Smooth muscle cell (in vitro differentiated cells): ENCODE measurements around the gene TBC1D24. TPM values are rescaled to one million over a fixed set of nuclear protein-coding genes. Genes with fewer than 3 reads are reported as not detected.
"Not testable (repeated sequence)": the region's sequence is repeated elsewhere in the genome, so short reads cannot be mapped to it uniquely, and the experiment has no call there.

Source experiments
- DNase-seq: peaks from one replicate; lab custom pipeline; 2025; ENCODE audit not compliant: unreplicated experiment; lab: John Stamatoyannopoulos, UW
- H2AFZ ChIP-seq: fragments of 200-600 bp; sonication (generic); 2 replicates; pipeline ENCODE4 v1.6.0; 2016; ENCODE audit warnings: antibody characterized with exemption, low read depth, mild to moderate bottlenecking
- H3F3A ChIP-seq: fragments of 200-600 bp; sonication (generic); 2 replicates; pipeline ENCODE4 v1.6.0; 2017; ENCODE audit warnings: antibody characterized with exemption, low read depth
- H3K27ac ChIP-seq: fragments of 200-600 bp; sonication (generic); 2 replicates; pipeline ENCODE4 v1.5.1; 2016; ENCODE audit warnings: low read depth, mild to moderate bottlenecking
- H3K27me3 ChIP-seq: fragments of 200-600 bp; sonication (generic); 2 replicates; pipeline ENCODE4 v1.6.1; 2016; ENCODE audit warnings: low read depth, mild to moderate bottlenecking
- H3K36me3 ChIP-seq: fragments of 200-600 bp; sonication (generic); 2 replicates; pipeline ENCODE4 v1.5.1; 2016; ENCODE audit warnings: low read depth
- H3K4me1 ChIP-seq: fragments of 200-600 bp; sonication (generic); 2 replicates; pipeline ENCODE4 v1.5.1; 2016; ENCODE audit warnings: low read depth
- H3K4me2 ChIP-seq: fragments of 200-600 bp; sonication (generic); 2 replicates; pipeline ENCODE4 v1.6.0; 2016; ENCODE audit warnings: mild to moderate bottlenecking
- H3K4me3 ChIP-seq: fragments of 200-600 bp; sonication (generic); 2 replicates; pipeline ENCODE4 v1.5.1; 2016; ENCODE audit warnings: mild to moderate bottlenecking
- H3K79me2 ChIP-seq: fragments of 200-600 bp; sonication (generic); 2 replicates; pipeline ENCODE4 v1.6.0; 2016; ENCODE audit warnings: low read depth, mild to moderate bottlenecking
- H3K9ac ChIP-seq: fragments of 200-600 bp; sonication (generic); 2 replicates; pipeline ENCODE4 v1.6.0; 2016; ENCODE audit warnings: low read depth
- H3K9me3 ChIP-seq: fragments of 200-600 bp; sonication (generic); replicated peaks from 2 replicates; pipeline ENCODE4 v1.5.1; 2016; ENCODE audit warnings: low read depth
- H4K20me1 ChIP-seq: fragments of 200-600 bp; sonication (generic); 2 replicates; pipeline ENCODE4 v1.6.0; 2016; ENCODE audit warnings: low read depth
- CTCF ChIP-seq: fragments of 200-600 bp; sonication (generic); IDR thresholded peaks from 2 replicates; pipeline ENCODE4 v1.5.1; 2017; ENCODE audit warnings: borderline replicate concordance, mild to moderate bottlenecking, antibody characterized with exemption; ENCODE audit not compliant: insufficient read depth, poor library complexity, severe bottlenecking
- WGBS: methylation state at CpG from one replicate; pipeline ENCODE4 v1.1.7; 2016; ENCODE audit warnings: low lambda C conversion rate; 5-methylcytosine and 5-hydroxymethylcytosine counted together
- polyA plus RNA-seq: library from polyadenylated mRNA; unstranded; fragments of >200 nt; fragmentation: Nextera tagmentation; extraction: Ambion mirVana; gene quantifications from 2 replicates; pipeline ENCODE4 v1.2.1, GENCODE V29; 2016
- total RNA-seq: library from RNA; depleted of rRNA; stranded (reverse); fragments of >200 nt; gene quantifications from 2 replicates; pipeline ENCODE4 v1.2.3, GENCODE V29; 2014

TBC1D24 gene
- total and polyA plus RNA-seq, 2 experiments from 2014 or later, result 5.5 to 9.2 TPM

GRCh38 chr16:2429771-2430663 lies 44.9 kb upstream of the TBC1D24 start:
- Histone ChIP-seq H3K36me3 (no peaks in the 10 kb centered on the region), H3K4me1 (peaks cover 18% of the 10 kb centered on the region), H3F3A (no peaks in the 10 kb centered on the region), H3K79me2 (peaks cover 25% of the 10 kb centered on the region), H4K20me1 (no peaks in the 10 kb centered on the region), H3K4me3 (peak overlapping the region; percentile 94), H3K9ac (peak overlapping the region; percentile 83), H3K27ac (no peak overlapping the region), H3K9me3 (no peaks in the 10 kb centered on the region), H3K4me2 (peak overlapping the region; percentile 98), H3K27me3 (no peaks in the 10 kb centered on the region), H2AFZ (peak overlapping the region; percentile 93)
- no peak for TF ChIP-seq CTCF
- WGBS, result 9% methylated on average over 45 of the region's 46 CpGs
- no peak for DNase-seq

GRCh38 chr16:2432286-2432685 lies 42.6 kb upstream of the TBC1D24 start:
- H4K20me1 ChIP-seq, result no peaks in the 10 kb centered on the region
- peaks cover 18% of the 10 kb centered on the region for H3K4me1 ChIP-seq
- no peak overlapping the region for H3K4me2 ChIP-seq
- H3K79me2 ChIP-seq, result peaks cover 25% of the 10 kb centered on the region
- H3K36me3 ChIP-seq, result no peaks in the 10 kb centered on the region
- no peak for DNase-seq
- no peaks in the 10 kb centered on the region for H3F3A ChIP-seq
- 95% methylated on average over 6 of the region's 6 CpGs for WGBS
- H3K9me3 ChIP-seq, result no peaks in the 10 kb centered on the region
- no peak overlapping the region for H3K9ac ChIP-seq
- H2AFZ ChIP-seq, result no peak overlapping the region
- no peaks in the 10 kb centered on the region for H3K27me3 ChIP-seq
- TF ChIP-seq CTCF, result no peak
- H3K4me3 ChIP-seq, result no peak overlapping the region
- no peak overlapping the region for H3K27ac ChIP-seq

- Histone ChIP-seq H3K36me3 (no peaks in the 10 kb centered on the region), H3K4me2 (no peak overlapping the region), H3K9ac (no peak overlapping the region), H2AFZ (no peak overlapping the region), H3K4me3 (no peak overlapping the region), H3K79me2 (peaks cover 25% of the 10 kb centered on the region), H3F3A (no peaks in the 10 kb centered on the region), H3K27ac (no peak overlapping the region), H3K4me1 (peaks cover 16% of the 10 kb centered on the region), H4K20me1 (no peaks in the 10 kb centered on the region), H3K27me3 (no peaks in the 10 kb centered on the region), H3K9me3 (no peaks in the 10 kb centered on the region)
- WGBS, result over 99% methylated on average over 15 of the region's 15 CpGs
- no peak for DNase-seq
- no peak for TF ChIP-seq CTCF
Measured at GRCh38 chr16:2432801-2433505, 42.0 kb upstream of the TBC1D24 start.

- not testable (repeated sequence) for H4K20me1 ChIP-seq, H3F3A ChIP-seq, H3K27me3 ChIP-seq, H3K4me2 ChIP-seq, DNase-seq, H3K4me3 ChIP-seq, H3K27ac ChIP-seq, H3K9me3 ChIP-seq, H3K4me1 ChIP-seq, H2AFZ ChIP-seq, H3K9ac ChIP-seq, H3K36me3 ChIP-seq
- peaks cover 17% of the 10 kb centered on the region for H3K79me2 ChIP-seq
- 90% methylated on average over 4 of the region's 4 CpGs for WGBS
Measured at GRCh38 chr16:2435236-2435635, 39.7 kb upstream of the TBC1D24 start.
